HG03432 (cell line): ENCODE results near the gene RPUSD1.
"Not testable (repeated sequence)": the region's sequence is repeated elsewhere in the genome, so short reads cannot be mapped to it uniquely, and the experiment has no call there.

ENCODE experiments used
- ATAC-seq: cut with Tn5 transposase; IDR thresholded peaks from one replicate; pipeline ENCODE4 v1.9.1; 2021; ENCODE audit warnings: mild to moderate bottlenecking, moderate library complexity; ENCODE audit not compliant: unreplicated experiment

Gene RPUSD1

GRCh38 chr16:768428-768827 lies 19.8 kb downstream of the RPUSD1 start:
- ATAC-seq, result no peak

- no peak for ATAC-seq
Measured at GRCh38 chr16:767743-768235, 20.4 kb downstream of the RPUSD1 start.

- no peak for ATAC-seq
Measured at GRCh38 chr16:766820-767640, 21.2 kb downstream of the RPUSD1 start.

GRCh38 chr16:766008-766819 lies 22.0 kb downstream of the RPUSD1 start:
- ATAC-seq, result no peak

GRCh38 chr16:765488-765865 lies 22.7 kb downstream of the RPUSD1 start:
- ATAC-seq, result no peak

GRCh38 chr16:764848-765487 lies 23.2 kb downstream of the RPUSD1 start:
- ATAC-seq, result no peak

- ATAC-seq, result no peak
Measured at GRCh38 chr16:764184-764750, 23.9 kb downstream of the RPUSD1 start.

GRCh38 chr16:763369-764183 lies 24.6 kb downstream of the RPUSD1 start:
- ATAC-seq, result no peak

GRCh38 chr16:762595-763268 lies 25.4 kb downstream of the RPUSD1 start:
- no peak for ATAC-seq

- ATAC-seq, result no peak
Measured at GRCh38 chr16:761625-762513, 26.3 kb downstream of the RPUSD1 start.

- no peak for ATAC-seq
Measured at GRCh38 chr16:760545-761343, 27.4 kb downstream of the RPUSD1 start, which contains the start of gene MSLN. Gene MSLN (plus strand): TSS chr16:760734. CDS start chr16:762681, 1,947 bp downstream.

GRCh38 chr16:760065-760464 lies 28.1 kb downstream of the RPUSD1 start:
- ATAC-seq, result no peak

GRCh38 chr16:759110-759910 lies 28.9 kb downstream of the RPUSD1 start:
- ATAC-seq, result no peak

GRCh38 chr16:756428-756827 lies 31.8 kb downstream of the RPUSD1 start:
- ATAC-seq, result no peak

- no peak for ATAC-seq
Measured at GRCh38 chr16:754656-755055, 33.5 kb downstream of the RPUSD1 start.

- not testable (repeated sequence) for ATAC-seq
Measured at GRCh38 chr16:754121-754607, 34.0 kb downstream of the RPUSD1 start.

- no peak for ATAC-seq
Measured at GRCh38 chr16:752007-752312, 36.2 kb downstream of the RPUSD1 start.
